Measurements from ENCODE around the gene BLOC1S5.

- TF ChIP-seq POLR2AphosphoS5 (IDR thresholded peaks at IDR 0.05; ENCODE audit: low read depth, low read length) (peak; percentile 77), POLR2A (IDR thresholded peaks at IDR 0.05; ENCODE audit: low read depth, low read length) (peak; percentile 79), SPI1 (IDR thresholded peaks at IDR 0.05; ENCODE audit: low read depth, low read length) (no peak), PAX5 (IDR thresholded peaks at IDR 0.05; ENCODE audit: insufficient read depth, low read length, severe bottlenecking) (no peak), TAF1 (IDR thresholded peaks at IDR 0.05; ENCODE audit: low read depth, low read length) (peak; percentile 81), POU2F2 (IDR thresholded peaks at IDR 0.05; ENCODE audit: low read depth, low read length) (no peak)
Observed at GRCh38 chr6:8102122-8102958, 38.2 kb upstream of the BLOC1S5 start, which contains the start of gene EEF1E1.

Measured in GM12891 (cell line).